ENCODE measurements around the gene SPOP. TPM values are rescaled to one million over a fixed set of nuclear protein-coding genes. Genes with fewer than 3 reads are reported as not detected.
A peak's percentile ranks its signal among the peaks of the same experiment; 100 is the strongest.

SPOP gene
- total RNA-seq, 4 donors from 2014 or later: 58.1 to 72.6 (median 66.6) TPM

DNA sequence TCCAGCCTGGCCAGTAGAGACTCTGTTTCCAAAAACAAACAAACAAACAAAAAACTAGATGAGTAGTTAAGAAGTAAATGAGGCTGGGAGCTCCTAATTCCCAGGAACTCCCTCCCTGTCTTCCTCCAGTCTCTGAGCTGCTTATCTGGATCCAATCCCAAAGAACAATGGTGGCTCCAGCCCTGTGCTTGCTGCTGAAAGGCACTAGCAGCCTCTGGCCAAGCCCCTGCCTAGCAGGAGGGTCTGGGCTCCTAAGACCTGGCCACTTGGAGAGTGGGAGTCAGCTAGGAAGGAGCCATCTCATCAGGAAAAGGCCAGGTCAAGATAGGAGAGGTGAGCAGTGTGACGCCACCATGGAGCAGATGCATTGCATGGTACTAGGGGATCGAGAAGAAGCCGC, 44.2 kb upstream of the SPOP start:
- Histone ChIP-seq H3K4me3 (no peak overlapping the region), H3K36me3 (peaks cover 0 to 59% (median 12%) of the 10 kb centered on the region in 3 donors), H3K9me3 (no peaks in the 10 kb centered on the region), H3K27ac (no peak overlapping the region), H3K4me1 (peaks cover 0 to 25% (median 2%) of the 10 kb centered on the region in 4 donors), H3K27me3 (no peaks in the 10 kb centered on the region)
- TF ChIP-seq POLR2A (IDR thresholded peaks at IDR 0.05) (no peak), EP300 (IDR thresholded peaks at IDR 0.05) (no peak)
- TF ChIP-seq, protein P1, sequence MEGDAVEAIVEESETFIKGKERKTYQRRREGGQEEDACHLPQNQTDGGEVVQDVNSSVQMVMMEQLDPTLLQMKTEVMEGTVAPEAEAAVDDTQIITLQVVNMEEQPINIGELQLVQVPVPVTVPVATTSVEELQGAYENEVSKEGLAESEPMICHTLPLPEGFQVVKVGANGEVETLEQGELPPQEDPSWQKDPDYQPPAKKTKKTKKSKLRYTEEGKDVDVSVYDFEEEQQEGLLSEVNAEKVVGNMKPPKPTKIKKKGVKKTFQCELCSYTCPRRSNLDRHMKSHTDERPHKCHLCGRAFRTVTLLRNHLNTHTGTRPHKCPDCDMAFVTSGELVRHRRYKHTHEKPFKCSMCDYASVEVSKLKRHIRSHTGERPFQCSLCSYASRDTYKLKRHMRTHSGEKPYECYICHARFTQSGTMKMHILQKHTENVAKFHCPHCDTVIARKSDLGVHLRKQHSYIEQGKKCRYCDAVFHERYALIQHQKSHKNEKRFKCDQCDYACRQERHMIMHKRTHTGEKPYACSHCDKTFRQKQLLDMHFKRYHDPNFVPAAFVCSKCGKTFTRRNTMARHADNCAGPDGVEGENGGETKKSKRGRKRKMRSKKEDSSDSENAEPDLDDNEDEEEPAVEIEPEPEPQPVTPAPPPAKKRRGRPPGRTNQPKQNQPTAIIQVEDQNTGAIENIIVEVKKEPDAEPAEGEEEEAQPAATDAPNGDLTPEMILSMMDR (IDR thresholded peaks at IDR 0.05): no peak
- 89 to 98% methylated on average over 3 of the region's 3 CpGs for WGBS, 2 donors
- no peak for DNase-seq (ENCODE audit: low spot score in 2 of 2)

DNA sequence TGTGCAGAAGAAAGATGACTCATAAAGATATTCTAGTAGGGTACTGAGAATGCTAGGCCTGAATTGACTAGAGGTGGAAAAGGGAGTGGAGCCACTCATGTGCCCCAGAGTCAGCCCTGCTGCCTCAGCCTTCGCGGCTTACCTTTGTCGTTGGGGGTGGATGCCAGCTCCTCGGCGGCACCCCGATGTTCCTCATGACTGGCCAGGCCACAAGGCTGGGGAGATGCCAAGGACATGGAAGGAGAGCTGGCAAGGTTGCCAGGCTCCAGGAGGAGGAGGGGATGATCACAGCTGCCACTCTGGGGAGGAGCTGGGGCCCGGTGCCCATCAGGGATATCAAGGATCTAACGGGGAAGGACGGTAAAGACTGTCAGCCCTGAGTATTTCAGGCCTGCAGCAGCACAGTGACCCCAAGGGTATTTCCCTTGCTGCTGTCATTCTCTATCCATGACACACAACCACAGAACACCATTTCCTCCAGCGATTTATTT, 39.5 kb upstream of the SPOP start:
- H3K27me3 ChIP-seq: no peaks in the 10 kb centered on the region
- TF ChIP-seq EP300 (IDR thresholded peaks at IDR 0.05) (no peak), POLR2A (IDR thresholded peaks at IDR 0.05) (no peak)
- TF ChIP-seq, protein P1 (IDR thresholded peaks at IDR 0.05): no peak
- H3K27ac ChIP-seq: no peak overlapping the region
- DNase-seq (ENCODE audit: low spot score in 2 of 2): no peak
- peaks cover 0 to 2% (median 0%) of the 10 kb centered on the region in 4 donors for H3K4me1 ChIP-seq
- H3K9me3 ChIP-seq: no peaks in the 10 kb centered on the region
- H3K4me3 ChIP-seq: no peak overlapping the region
- H3K36me3 ChIP-seq: peaks cover 0 to 92% (median 12%) of the 10 kb centered on the region in 3 donors
- 79 to 88% methylated on average over 10 of the region's 10 CpGs for WGBS, 2 donors

DNA sequence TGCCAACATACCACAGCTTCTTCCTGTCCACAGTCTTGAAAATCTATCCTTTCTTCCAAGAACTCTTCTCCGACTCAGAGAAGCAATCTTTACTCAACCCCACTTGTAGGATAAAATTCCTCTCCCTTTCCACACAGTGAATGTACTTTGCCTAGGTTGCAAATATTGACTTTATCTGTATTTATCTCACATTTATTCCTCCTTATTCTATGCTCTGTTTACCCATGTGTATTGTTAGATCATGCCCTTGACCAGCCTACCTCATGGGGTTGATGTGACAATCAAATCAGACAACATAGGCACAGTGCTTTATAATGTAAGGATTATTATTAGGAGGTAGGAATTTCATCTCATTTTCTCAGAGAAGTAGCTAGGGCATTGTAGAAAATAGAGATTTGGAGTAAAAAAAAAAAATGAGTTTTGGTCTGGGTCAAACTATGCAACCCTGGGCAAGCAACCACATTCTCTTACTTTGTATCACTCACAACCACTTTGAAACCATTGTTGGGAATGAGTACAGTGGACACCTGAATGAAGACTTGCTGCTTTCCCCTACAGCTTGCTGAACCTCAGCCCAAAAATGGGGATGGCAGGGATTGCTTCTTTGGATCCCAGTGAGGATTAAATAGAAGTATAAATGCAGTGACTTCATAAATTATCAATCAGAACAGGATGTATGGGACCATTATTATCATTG, 38.9 kb upstream of the SPOP start:
- Histone ChIP-seq H3K4me3 (no peak overlapping the region), H3K4me1 (no peaks in the 10 kb centered on the region), H3K27me3 (no peaks in the 10 kb centered on the region), H3K27ac (no peak overlapping the region), H3K36me3 (peaks cover 0 to 92% (median 8%) of the 10 kb centered on the region in 3 donors), H3K9me3 (no peaks in the 10 kb centered on the region)
- TF ChIP-seq, protein P1 (IDR thresholded peaks at IDR 0.05): no peak
- no peak for TF ChIP-seq EP300 (IDR thresholded peaks at IDR 0.05)
- TF ChIP-seq POLR2A (IDR thresholded peaks at IDR 0.05): no peak
- no peak for DNase-seq (ENCODE audit: low spot score in 2 of 2)
- WGBS, 2 donors: 88 to 90% methylated on average over 1 of the region's 1 CpG

DNA sequence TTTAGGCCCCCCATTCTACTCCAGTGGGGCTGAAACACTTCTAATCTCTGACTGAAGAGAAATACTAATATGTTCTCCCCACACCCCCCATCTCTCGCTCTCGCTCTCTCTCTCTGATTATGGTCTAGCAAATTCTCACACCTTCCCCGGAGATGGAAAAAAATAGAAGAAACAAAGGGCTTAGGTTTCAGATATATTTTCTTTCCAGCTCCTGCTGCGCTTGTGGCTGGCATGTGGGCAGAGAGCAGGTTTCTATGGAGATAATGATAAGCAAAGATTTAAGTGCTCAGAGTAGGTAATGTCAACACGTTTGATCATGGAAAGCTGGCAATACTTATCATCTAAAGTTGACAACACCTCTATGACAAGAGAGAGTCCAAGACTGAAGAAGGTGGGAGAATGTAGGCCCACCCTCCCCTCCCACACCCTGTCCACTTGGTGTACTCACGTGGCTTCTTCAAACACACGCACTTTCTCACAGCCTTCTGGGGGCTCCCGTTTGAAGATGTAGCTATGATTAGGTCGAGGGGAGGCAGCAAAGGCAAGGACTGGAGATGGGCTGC, 37.9 kb upstream of the SPOP start:
- DNase-seq (ENCODE audit: low spot score in 2 of 2): no peak
- WGBS, 2 donors: 72 to 74% methylated on average over 9 of the region's 9 CpGs
- TF ChIP-seq, protein P1 (IDR thresholded peaks at IDR 0.05): no peak
- TF ChIP-seq POLR2A (IDR thresholded peaks at IDR 0.05) (no peak), EP300 (IDR thresholded peaks at IDR 0.05) (no peak)
- Histone ChIP-seq H3K27ac (peak overlapping the region in 1 of 4 donors; percentile 24), H3K4me3 (no peak overlapping the region), H3K36me3 (peaks cover 0 to 96% (median 14%) of the 10 kb centered on the region in 3 donors), H3K9me3 (no peaks in the 10 kb centered on the region), H3K4me1 (no peaks in the 10 kb centered on the region), H3K27me3 (no peaks in the 10 kb centered on the region)

DNA sequence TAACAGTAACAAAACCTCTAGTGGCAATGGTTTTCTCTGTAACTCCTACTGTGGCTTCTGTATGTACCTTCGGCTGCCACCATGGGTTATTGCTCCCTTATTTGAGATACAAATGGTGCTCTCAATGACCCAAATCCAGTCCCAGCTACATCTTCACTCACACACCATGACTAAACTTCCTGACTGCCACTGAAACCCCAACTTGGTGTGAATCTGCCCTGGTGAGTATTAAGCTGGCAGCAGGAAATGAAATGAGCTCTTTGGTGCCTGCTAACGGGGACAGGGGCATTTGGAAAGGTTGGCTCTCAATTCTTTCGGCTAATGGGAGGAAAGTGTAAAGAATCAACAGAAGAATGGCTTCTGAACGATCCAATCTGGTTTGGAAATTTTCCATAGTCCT, 37.3 kb upstream of the SPOP start:
- no peaks in the 10 kb centered on the region for H3K4me1 ChIP-seq
- H3K4me3 ChIP-seq: no peak overlapping the region
- peaks cover 0 to 91% (median 14%) of the 10 kb centered on the region in 3 donors for H3K36me3 ChIP-seq
- DNase-seq (ENCODE audit: low spot score in 2 of 2): no peak
- WGBS, 2 donors: 80 to 84% methylated on average over 4 of the region's 4 CpGs
- no peaks in the 10 kb centered on the region for H3K27me3 ChIP-seq
- H3K27ac ChIP-seq: no peak overlapping the region
- H3K9me3 ChIP-seq: no peaks in the 10 kb centered on the region
- TF ChIP-seq EP300 (IDR thresholded peaks at IDR 0.05): no peak
- TF ChIP-seq, protein P1 (IDR thresholded peaks at IDR 0.05): no peak
